Smooth muscle cell (in vitro differentiated cells): ENCODE data around the gene USF3. TPM values are rescaled to one million over a fixed set of nuclear protein-coding genes. Genes with fewer than 3 reads are reported as not detected.

Experiments used
- DNase-seq: peaks from one replicate; lab custom pipeline; 2025; ENCODE audit not compliant: unreplicated experiment; lab: John Stamatoyannopoulos, UW
- H2AFZ ChIP-seq: fragments of 200-600 bp; sonication (generic); 2 replicates; pipeline ENCODE4 v1.6.0; 2016; ENCODE audit warnings: antibody characterized with exemption, low read depth, mild to moderate bottlenecking
- H3F3A ChIP-seq: fragments of 200-600 bp; sonication (generic); 2 replicates; pipeline ENCODE4 v1.6.0; 2017; ENCODE audit warnings: antibody characterized with exemption, low read depth
- H3K27ac ChIP-seq: fragments of 200-600 bp; sonication (generic); 2 replicates; pipeline ENCODE4 v1.5.1; 2016; ENCODE audit warnings: low read depth, mild to moderate bottlenecking
- H3K27me3 ChIP-seq: fragments of 200-600 bp; sonication (generic); 2 replicates; pipeline ENCODE4 v1.6.1; 2016; ENCODE audit warnings: low read depth, mild to moderate bottlenecking
- H3K36me3 ChIP-seq: fragments of 200-600 bp; sonication (generic); 2 replicates; pipeline ENCODE4 v1.5.1; 2016; ENCODE audit warnings: low read depth
- H3K4me1 ChIP-seq: fragments of 200-600 bp; sonication (generic); 2 replicates; pipeline ENCODE4 v1.5.1; 2016; ENCODE audit warnings: low read depth
- H3K4me2 ChIP-seq: fragments of 200-600 bp; sonication (generic); 2 replicates; pipeline ENCODE4 v1.6.0; 2016; ENCODE audit warnings: mild to moderate bottlenecking
- H3K4me3 ChIP-seq: fragments of 200-600 bp; sonication (generic); 2 replicates; pipeline ENCODE4 v1.5.1; 2016; ENCODE audit warnings: mild to moderate bottlenecking
- H3K79me2 ChIP-seq: fragments of 200-600 bp; sonication (generic); 2 replicates; pipeline ENCODE4 v1.6.0; 2016; ENCODE audit warnings: low read depth, mild to moderate bottlenecking
- H3K9ac ChIP-seq: fragments of 200-600 bp; sonication (generic); 2 replicates; pipeline ENCODE4 v1.6.0; 2016; ENCODE audit warnings: low read depth
- H3K9me3 ChIP-seq: fragments of 200-600 bp; sonication (generic); replicated peaks from 2 replicates; pipeline ENCODE4 v1.5.1; 2016; ENCODE audit warnings: low read depth
- H4K20me1 ChIP-seq: fragments of 200-600 bp; sonication (generic); 2 replicates; pipeline ENCODE4 v1.6.0; 2016; ENCODE audit warnings: low read depth
- WGBS: methylation state at CpG from one replicate; pipeline ENCODE4 v1.1.7; 2016; ENCODE audit warnings: low lambda C conversion rate; 5-methylcytosine and 5-hydroxymethylcytosine counted together
- polyA plus RNA-seq: library from polyadenylated mRNA; unstranded; fragments of >200 nt; fragmentation: Nextera tagmentation; extraction: Ambion mirVana; gene quantifications from 2 replicates; pipeline ENCODE4 v1.2.1, GENCODE V29; 2016
- total RNA-seq: library from RNA; depleted of rRNA; stranded (reverse); fragments of >200 nt; gene quantifications from 2 replicates; pipeline ENCODE4 v1.2.3, GENCODE V29; 2014
- TF ChIP-seq, protein P1 (sequence below): fragments of 200-600 bp; sonication (generic); IDR thresholded peaks from 2 replicates; pipeline ENCODE4 v1.5.1; 2017; ENCODE audit warnings: borderline replicate concordance, mild to moderate bottlenecking, antibody characterized with exemption; ENCODE audit not compliant: insufficient read depth, poor library complexity, severe bottlenecking

Gene USF3
- total and polyA plus RNA-seq, 2 experiments from 2014 or later: 2.9 to 12.3 TPM

DNA sequence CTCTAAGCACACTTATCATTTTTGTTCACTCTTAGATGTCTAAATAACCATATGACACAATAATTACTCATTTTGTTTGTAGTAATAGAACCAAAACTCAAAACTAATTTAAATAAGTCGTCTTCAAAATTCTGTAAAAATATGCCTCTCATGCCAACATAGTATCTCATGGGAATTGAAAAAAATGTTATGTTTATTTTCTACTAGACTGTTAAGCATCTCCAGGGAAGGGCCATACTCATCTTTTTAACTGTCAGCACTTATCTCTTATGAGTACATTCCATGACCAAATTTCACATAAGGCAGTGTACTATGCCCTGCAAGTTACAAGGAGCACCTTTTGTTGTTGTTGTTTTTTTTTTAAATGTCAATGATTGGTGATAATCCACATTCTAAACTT, 18.3 kb upstream of the USF3 start:
- H3K9ac ChIP-seq: no peak overlapping the region
- H3K27me3 ChIP-seq: no peaks in the 10 kb centered on the region
- H2AFZ ChIP-seq: no peak overlapping the region
- H3K4me1 ChIP-seq: no peaks in the 10 kb centered on the region
- DNase-seq: no peak
- H3K27ac ChIP-seq: no peak overlapping the region
- H3K9me3 ChIP-seq: no peaks in the 10 kb centered on the region
- no peak overlapping the region for H3K4me3 ChIP-seq
- no peaks in the 10 kb centered on the region for H3F3A ChIP-seq
- TF ChIP-seq, protein P1, sequence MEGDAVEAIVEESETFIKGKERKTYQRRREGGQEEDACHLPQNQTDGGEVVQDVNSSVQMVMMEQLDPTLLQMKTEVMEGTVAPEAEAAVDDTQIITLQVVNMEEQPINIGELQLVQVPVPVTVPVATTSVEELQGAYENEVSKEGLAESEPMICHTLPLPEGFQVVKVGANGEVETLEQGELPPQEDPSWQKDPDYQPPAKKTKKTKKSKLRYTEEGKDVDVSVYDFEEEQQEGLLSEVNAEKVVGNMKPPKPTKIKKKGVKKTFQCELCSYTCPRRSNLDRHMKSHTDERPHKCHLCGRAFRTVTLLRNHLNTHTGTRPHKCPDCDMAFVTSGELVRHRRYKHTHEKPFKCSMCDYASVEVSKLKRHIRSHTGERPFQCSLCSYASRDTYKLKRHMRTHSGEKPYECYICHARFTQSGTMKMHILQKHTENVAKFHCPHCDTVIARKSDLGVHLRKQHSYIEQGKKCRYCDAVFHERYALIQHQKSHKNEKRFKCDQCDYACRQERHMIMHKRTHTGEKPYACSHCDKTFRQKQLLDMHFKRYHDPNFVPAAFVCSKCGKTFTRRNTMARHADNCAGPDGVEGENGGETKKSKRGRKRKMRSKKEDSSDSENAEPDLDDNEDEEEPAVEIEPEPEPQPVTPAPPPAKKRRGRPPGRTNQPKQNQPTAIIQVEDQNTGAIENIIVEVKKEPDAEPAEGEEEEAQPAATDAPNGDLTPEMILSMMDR: no peak
- no peak overlapping the region for H3K4me2 ChIP-seq
- no peaks in the 10 kb centered on the region for H4K20me1 ChIP-seq
- H3K36me3 ChIP-seq: no peaks in the 10 kb centered on the region
- 84% methylated on average over 1 of the region's 1 CpG for WGBS
- H3K79me2 ChIP-seq: no peaks in the 10 kb centered on the region

DNA sequence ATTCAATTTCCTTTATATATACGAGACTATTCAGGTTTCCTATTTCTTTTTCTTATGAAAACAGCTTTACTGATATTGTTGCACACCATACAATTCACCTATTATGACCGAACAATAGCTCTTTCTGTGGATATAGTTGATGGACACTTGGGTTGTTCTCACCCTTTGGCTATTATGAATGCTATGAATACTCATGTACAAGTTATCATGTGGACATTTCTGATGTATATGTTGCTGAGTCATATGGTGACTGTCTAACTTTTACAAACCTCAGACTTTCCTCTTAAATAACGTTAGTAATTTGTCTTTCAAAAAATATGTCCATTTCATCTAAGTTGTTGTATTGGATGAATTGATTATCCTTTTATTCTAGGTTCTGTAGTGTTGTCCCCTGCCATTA, 15.7 kb upstream of the USF3 start:
- Histone ChIP-seq H3K27me3 (no peaks in the 10 kb centered on the region), H3K27ac (no peak overlapping the region), H3K36me3 (no peaks in the 10 kb centered on the region), H3K4me3 (no peak overlapping the region), H3K79me2 (no peaks in the 10 kb centered on the region), H3K9me3 (no peaks in the 10 kb centered on the region), H3K4me1 (no peaks in the 10 kb centered on the region), H4K20me1 (no peaks in the 10 kb centered on the region), H3K4me2 (no peak overlapping the region), H2AFZ (no peak overlapping the region), H3F3A (no peaks in the 10 kb centered on the region), H3K9ac (no peak overlapping the region)
- DNase-seq: no peak
- 73% methylated on average over 3 of the region's 3 CpGs for WGBS
- TF ChIP-seq, protein P1: no peak

DNA sequence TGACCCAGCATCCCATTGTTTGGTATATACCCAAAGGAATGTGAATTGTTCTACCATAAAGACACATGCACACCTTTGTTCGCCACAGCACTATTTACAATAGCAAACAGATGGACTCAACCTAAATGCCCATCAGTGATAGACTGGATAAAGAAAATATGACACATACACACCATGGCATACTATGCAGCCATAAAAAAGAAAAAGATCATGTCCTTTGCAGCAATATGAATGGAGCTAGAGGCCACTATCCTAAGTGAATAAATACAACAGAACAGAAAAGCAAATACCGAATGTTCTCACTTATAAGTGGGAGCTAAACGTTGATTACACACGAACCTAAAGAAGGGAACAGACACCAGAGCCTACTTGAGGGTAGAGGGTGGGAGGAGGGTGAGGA, 11.4 kb upstream of the USF3 start:
- Histone ChIP-seq H3K4me1 (no peaks in the 10 kb centered on the region), H3K79me2 (no peaks in the 10 kb centered on the region), H3K9me3 (no peaks in the 10 kb centered on the region), H3F3A (no peaks in the 10 kb centered on the region), H4K20me1 (no peaks in the 10 kb centered on the region), H3K36me3 (no peaks in the 10 kb centered on the region), H3K4me2 (no peak overlapping the region), H3K27me3 (no peaks in the 10 kb centered on the region), H3K9ac (no peak overlapping the region), H3K27ac (no peak overlapping the region), H2AFZ (no peak overlapping the region), H3K4me3 (no peak overlapping the region)
- no peak for DNase-seq
- 93% methylated on average over 4 of the region's 4 CpGs for WGBS
- TF ChIP-seq, protein P1: no peak

DNA sequence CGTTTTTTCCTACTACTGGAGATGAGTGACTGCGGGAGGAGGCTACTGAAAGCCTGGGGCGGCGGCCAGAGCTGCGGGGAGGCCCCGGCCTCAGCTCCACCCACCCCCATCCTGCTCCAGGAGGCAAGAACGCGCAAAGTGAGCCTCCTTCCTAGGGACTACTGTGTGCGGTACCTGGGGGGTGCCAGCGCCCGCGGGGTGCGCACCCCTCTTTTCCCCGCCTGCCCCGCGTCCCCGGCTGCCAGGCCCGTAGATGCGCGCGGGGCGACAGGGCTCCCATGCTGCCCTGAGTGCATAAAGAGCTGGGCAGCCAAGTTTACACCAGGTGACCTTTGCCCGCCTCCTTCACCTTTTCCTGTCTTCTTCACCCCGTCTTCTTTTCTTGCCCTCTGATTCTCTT, 2.5 kb upstream of the USF3 start:
- H3K9ac ChIP-seq: no peak overlapping the region
- H3K4me2 ChIP-seq: peak overlapping the region; percentile 94
- H4K20me1 ChIP-seq: no peaks in the 10 kb centered on the region
- TF ChIP-seq, protein P1: no peak
- peak overlapping the region; percentile 72 for H3K4me3 ChIP-seq
- no peaks in the 10 kb centered on the region for H3K36me3 ChIP-seq
- H3K27me3 ChIP-seq: no peaks in the 10 kb centered on the region
- no peaks in the 10 kb centered on the region for H3K9me3 ChIP-seq
- H3F3A ChIP-seq: no peaks in the 10 kb centered on the region
- H3K4me1 ChIP-seq: peaks cover 17% of the 10 kb centered on the region
- WGBS: 30% methylated on average over 20 of the region's 24 CpGs
- peaks cover 15% of the 10 kb centered on the region for H3K79me2 ChIP-seq
- peak overlapping the region; percentile 85 for H2AFZ ChIP-seq
- no peak for DNase-seq
- H3K27ac ChIP-seq: no peak overlapping the region
